H9 (cell line): ENCODE results near the gene SRGAP1. TPM values are rescaled to one million over a fixed set of nuclear protein-coding genes. Genes with fewer than 3 reads are reported as not detected.

Experiments used
- DNase-seq: peaks from one replicate; pipeline ENCODE4 v3.0.0-alpha.2; 2017
- H2AFZ ChIP-seq: one replicate; pipeline ENCODE4 v1.6.1; 2013; ENCODE audit warnings: mild to moderate bottlenecking, low read length, control low read depth, moderate library complexity
- H2AK5ac ChIP-seq: 2 replicates; pipeline ENCODE4 v1.6.1; 2013; ENCODE audit warnings: low read length, control low read depth, mixed read lengths; ENCODE audit not compliant: insufficient read length
- H2BK120ac ChIP-seq: one replicate; pipeline ENCODE4 v1.6.1; 2013; ENCODE audit warnings: low read depth, mild to moderate bottlenecking, low read length, control low read depth, inconsistent platforms; ENCODE audit not compliant: poor library complexity, severe bottlenecking
- H2BK12ac ChIP-seq: 2 replicates; pipeline ENCODE4 v1.6.1; 2013; ENCODE audit warnings: low read length, control low read depth, mixed read lengths, low read depth; ENCODE audit not compliant: insufficient read length
- H2BK15ac ChIP-seq: 2 replicates; pipeline ENCODE4 v1.6.1; 2013; ENCODE audit warnings: low read depth, low read length, control low read depth
- H2BK20ac ChIP-seq: one replicate; pipeline ENCODE4 v1.6.1; 2013; ENCODE audit warnings: low read depth, mild to moderate bottlenecking, low read length, control low read depth, inconsistent platforms; ENCODE audit not compliant: poor library complexity, severe bottlenecking
- H2BK5ac ChIP-seq: 2 replicates; pipeline ENCODE4 v1.6.1; 2013; ENCODE audit warnings: low read length, control low read depth, mixed read lengths; ENCODE audit not compliant: insufficient read length
- H3K14ac ChIP-seq: 2 replicates; pipeline ENCODE4 v1.6.1; 2013; ENCODE audit warnings: low read length, control low read depth; ENCODE audit not compliant: insufficient read depth
- H3K18ac ChIP-seq: 2 replicates; pipeline ENCODE4 v1.6.1; 2013; ENCODE audit warnings: low read depth, mild to moderate bottlenecking, mixed read lengths, low read length, control low read depth; ENCODE audit not compliant: insufficient read length
- H3K23ac ChIP-seq: 2 replicates; pipeline ENCODE4 v1.6.1; 2013; ENCODE audit warnings: low read length, control low read depth, mixed read lengths, low read depth; ENCODE audit not compliant: insufficient read length
- H3K23me2 ChIP-seq: 2 replicates; pipeline ENCODE4 v1.6.1; 2013; ENCODE audit warnings: low read depth, mild to moderate bottlenecking, mixed read lengths, low read length, control low read depth; ENCODE audit not compliant: insufficient read length, poor library complexity, severe bottlenecking
- H3K27ac ChIP-seq: 2 replicates; pipeline ENCODE4 v1.5.1; 2013; ENCODE audit warnings: low read length, control low read depth, mixed read lengths, low read depth; ENCODE audit not compliant: insufficient read length
- H3K27me3 ChIP-seq: 2 replicates; pipeline ENCODE4 v1.6.1; 2013; ENCODE audit warnings: low read length, control low read depth, inconsistent platforms; ENCODE audit not compliant: insufficient read depth
- H3K4ac ChIP-seq: 2 replicates; pipeline ENCODE4 v1.6.1; 2013; ENCODE audit warnings: low read depth, mild to moderate bottlenecking, control low read depth, inconsistent platforms, low read length, moderate library complexity
- H3K4me1 ChIP-seq: 2 replicates; pipeline ENCODE4 v1.6.1; 2013; ENCODE audit warnings: low read length, control low read depth, inconsistent platforms; ENCODE audit not compliant: insufficient read depth
- H3K4me2 ChIP-seq: 2 replicates; pipeline ENCODE4 v1.6.1; 2013; ENCODE audit warnings: low read length, control low read depth, mixed read lengths; ENCODE audit not compliant: insufficient read length, insufficient read depth
- H3K56ac ChIP-seq: 2 replicates; pipeline ENCODE4 v1.6.1; 2013; ENCODE audit warnings: low read depth, mild to moderate bottlenecking, mixed read lengths, low read length, control low read depth; ENCODE audit not compliant: insufficient read length
- H3K79me1 ChIP-seq: 2 replicates; pipeline ENCODE4 v1.6.1; 2013; ENCODE audit warnings: low read depth, mild to moderate bottlenecking, moderate library complexity, low read length, control low read depth, inconsistent platforms; ENCODE audit not compliant: insufficient read depth, poor library complexity, severe bottlenecking
- H3K79me2 ChIP-seq: 2 replicates; pipeline ENCODE4 v1.6.1; 2013; ENCODE audit warnings: low read length, control low read depth, inconsistent platforms; ENCODE audit not compliant: insufficient read depth
- H3K9ac ChIP-seq: 2 replicates; pipeline ENCODE4 v1.6.1; 2013; ENCODE audit warnings: low read length, control low read depth, mixed read lengths; ENCODE audit not compliant: insufficient read length; ENCODE audit errors: extremely low read depth
- H3K9me3 ChIP-seq: one replicate; pipeline ENCODE4 v1.6.1; 2013; ENCODE audit warnings: low read depth, low read length, inconsistent platforms; ENCODE audit not compliant: control insufficient read depth
- H3T11ph ChIP-seq: one replicate; pipeline ENCODE4 v1.6.1; 2013; ENCODE audit warnings: mild to moderate bottlenecking, low read length, control low read depth, inconsistent platforms
- H4K20me1 ChIP-seq: one replicate; pipeline ENCODE4 v1.6.1; 2013; ENCODE audit not compliant: control insufficient read depth, insufficient read length, insufficient read depth
- H4K5ac ChIP-seq: 2 replicates; pipeline ENCODE4 v1.6.1; 2013; ENCODE audit warnings: low read depth, mild to moderate bottlenecking, mixed read lengths, low read length, control low read depth; ENCODE audit not compliant: insufficient read length
- H4K8ac ChIP-seq: replicated peaks from 2 replicates; pipeline ENCODE4 v1.6.1; 2013; ENCODE audit warnings: low read length, control low read depth, mixed read lengths, low read depth; ENCODE audit not compliant: insufficient read length
- H4K91ac ChIP-seq: 2 replicates; pipeline ENCODE4 v1.6.1; 2013; ENCODE audit warnings: low read depth, mild to moderate bottlenecking, moderate library complexity, mixed read lengths, low read length, control low read depth; ENCODE audit not compliant: insufficient read length
- H3K27ac Mint-ChIP-seq, 3 experiments: 2 replicates in 2 of 3; 3 replicates in 1 of 3; pipeline ENCODE4 v1.8.0; 2020 to 2021; ENCODE audit warnings: mixed read lengths in 3 of 3, mild to moderate bottlenecking in 1 of 3, moderate library complexity in 1 of 3
- H3K27me3 Mint-ChIP-seq: 2 replicates; pipeline ENCODE4 v1.8.0; 2021; ENCODE audit warnings: low read depth, mild to moderate bottlenecking, moderate library complexity, mixed read lengths
- H3K36me3 Mint-ChIP-seq, 3 experiments: 2 replicates in 2 of 3; 3 replicates in 1 of 3; pipeline ENCODE4 v1.8.0; 2020 to 2021; ENCODE audit warnings: low read depth in 3 of 3, mixed read lengths in 3 of 3; ENCODE audit not compliant: insufficient read depth in 1 of 3
- H3K4me1 Mint-ChIP-seq, 2 experiments: 2 replicates each; pipeline ENCODE4 v1.8.0; 2020; ENCODE audit warnings: mixed read lengths in 2 of 2
- H3K4me3 Mint-ChIP-seq, 2 experiments: 2 replicates in 1 of 2; 3 replicates in 1 of 2; pipeline ENCODE4 v1.8.0; 2020 to 2021; ENCODE audit warnings: mild to moderate bottlenecking in 2 of 2, mixed read lengths in 2 of 2, moderate library complexity in 1 of 2
- H3K9me3 Mint-ChIP-seq, 2 experiments: 2 replicates in 1 of 2; 3 replicates in 1 of 2; pipeline ENCODE4 v1.8.0; 2020; ENCODE audit warnings: mild to moderate bottlenecking in 2 of 2, mixed read lengths in 2 of 2, moderate library complexity in 1 of 2
- WGBS: extraction: QIAGEN DNeasy Blood & Tissue Kit; methylation state at CpG from one replicate; pipeline ENCODE4 v1.1.7; 2013; ENCODE audit warnings: missing lambda C conversion rate, low lambda C conversion rate, mixed read lengths; ENCODE audit not compliant: insufficient read length; ENCODE audit errors: extremely low coverage; 5-methylcytosine and 5-hydroxymethylcytosine counted together
- total RNA-seq: library from RNA; stranded (reverse); gene quantifications from 2 replicates; pipeline ENCODE4 v1.2.1, GENCODE V29; 2021
- TF ChIP-seq, protein P1 (sequence below): fragments of 200-600 bp; sonication (generic); conservative IDR thresholded peaks from 3 replicates; pipeline ENCODE4 v1.8.0; 2021; ENCODE audit warnings: antibody characterized with exemption, mild to moderate bottlenecking

The SRGAP1 gene
- total RNA-seq, 1 experiment from 2014 or later, result 4.8 TPM

- no peak overlapping the region for H3K56ac ChIP-seq
- Mint-ChIP-seq H3K9me3 (no peaks in the 10 kb centered on the region), H3K27me3 (no peaks in the 10 kb centered on the region), H3K4me1 (peaks cover 11 to 17% of the 10 kb centered on the region in 2 experiments), H3K4me3 (no peak overlapping the region), H3K36me3 (peaks cover 0 to 2% (median 2%) of the 10 kb centered on the region in 3 experiments; a peak in 3 of 7 replicates), H3K27ac (no peak overlapping the region)
- no peak overlapping the region for H2BK120ac ChIP-seq
- no peak overlapping the region for H3K14ac ChIP-seq
- TF ChIP-seq, protein P1, sequence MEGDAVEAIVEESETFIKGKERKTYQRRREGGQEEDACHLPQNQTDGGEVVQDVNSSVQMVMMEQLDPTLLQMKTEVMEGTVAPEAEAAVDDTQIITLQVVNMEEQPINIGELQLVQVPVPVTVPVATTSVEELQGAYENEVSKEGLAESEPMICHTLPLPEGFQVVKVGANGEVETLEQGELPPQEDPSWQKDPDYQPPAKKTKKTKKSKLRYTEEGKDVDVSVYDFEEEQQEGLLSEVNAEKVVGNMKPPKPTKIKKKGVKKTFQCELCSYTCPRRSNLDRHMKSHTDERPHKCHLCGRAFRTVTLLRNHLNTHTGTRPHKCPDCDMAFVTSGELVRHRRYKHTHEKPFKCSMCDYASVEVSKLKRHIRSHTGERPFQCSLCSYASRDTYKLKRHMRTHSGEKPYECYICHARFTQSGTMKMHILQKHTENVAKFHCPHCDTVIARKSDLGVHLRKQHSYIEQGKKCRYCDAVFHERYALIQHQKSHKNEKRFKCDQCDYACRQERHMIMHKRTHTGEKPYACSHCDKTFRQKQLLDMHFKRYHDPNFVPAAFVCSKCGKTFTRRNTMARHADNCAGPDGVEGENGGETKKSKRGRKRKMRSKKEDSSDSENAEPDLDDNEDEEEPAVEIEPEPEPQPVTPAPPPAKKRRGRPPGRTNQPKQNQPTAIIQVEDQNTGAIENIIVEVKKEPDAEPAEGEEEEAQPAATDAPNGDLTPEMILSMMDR, result no peak
- no peak overlapping the region for H3K18ac ChIP-seq
- H2AK5ac ChIP-seq, result no peak overlapping the region
- H4K91ac ChIP-seq, result no peak overlapping the region
- no peaks in the 10 kb centered on the region for H3K79me1 ChIP-seq
- no peak overlapping the region for H3K23ac ChIP-seq
- no peak overlapping the region for H4K5ac ChIP-seq
- no peaks in the 10 kb centered on the region for H3K27me3 ChIP-seq
- no peak overlapping the region for H2AFZ ChIP-seq
- no peak overlapping the region for H2BK12ac ChIP-seq
- H2BK5ac ChIP-seq, result no peak overlapping the region
- no peak overlapping the region for H3K9ac ChIP-seq
- H3K79me2 ChIP-seq, result no peaks in the 10 kb centered on the region
- H3K4me1 ChIP-seq, result no peaks in the 10 kb centered on the region
- no peak overlapping the region for H3T11ph ChIP-seq
- H3K4me2 ChIP-seq, result no peak overlapping the region
- H3K9me3 ChIP-seq, result no peaks in the 10 kb centered on the region
- no peak overlapping the region for H2BK15ac ChIP-seq
- WGBS, result no CpG with 5 or more reads among the region's 2 CpGs
- DNase-seq, result no peak
- no peaks in the 10 kb centered on the region for H4K20me1 ChIP-seq
- no peak overlapping the region for H2BK20ac ChIP-seq
- no peak overlapping the region for H3K4ac ChIP-seq
- H4K8ac ChIP-seq, result no peak overlapping the region
- H3K23me2 ChIP-seq, result no peaks in the 10 kb centered on the region
- H3K27ac ChIP-seq, result no peak overlapping the region
Measured at GRCh38 chr12:63989301-63989845, 144.9 kb downstream of the SRGAP1 start.
